ENCODE results near the gene ENTREP3.
"Not testable (repeated sequence)": the region's sequence is repeated elsewhere in the genome, so short reads cannot be mapped to it uniquely, and the experiment has no call there.

The ENTREP3 gene

DNA sequence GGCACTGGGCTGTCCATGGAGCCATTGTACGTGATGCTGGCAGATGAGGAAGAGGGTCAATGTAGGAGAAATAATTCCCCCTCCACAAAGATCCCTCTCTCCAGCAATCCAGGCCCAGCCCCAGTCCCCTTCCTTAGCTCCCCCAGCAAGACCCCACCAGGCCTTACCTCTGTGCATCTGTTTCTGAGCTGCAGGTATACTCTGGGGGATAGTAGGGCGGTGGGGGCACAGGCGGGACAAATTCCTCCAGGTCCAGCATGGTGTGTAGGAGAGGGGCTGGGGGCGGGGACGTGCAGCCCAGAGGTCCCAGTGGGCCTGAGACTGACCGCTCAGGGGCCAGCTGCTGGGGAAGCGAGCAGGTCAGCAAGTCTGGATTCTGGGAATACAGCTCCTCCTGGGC lies 3.7 kb downstream of the ENTREP3 start:
- no peak overlapping the region for H3K4me3 ChIP-seq (ENCODE audit: low read length)
- TF ChIP-seq, protein P1, sequence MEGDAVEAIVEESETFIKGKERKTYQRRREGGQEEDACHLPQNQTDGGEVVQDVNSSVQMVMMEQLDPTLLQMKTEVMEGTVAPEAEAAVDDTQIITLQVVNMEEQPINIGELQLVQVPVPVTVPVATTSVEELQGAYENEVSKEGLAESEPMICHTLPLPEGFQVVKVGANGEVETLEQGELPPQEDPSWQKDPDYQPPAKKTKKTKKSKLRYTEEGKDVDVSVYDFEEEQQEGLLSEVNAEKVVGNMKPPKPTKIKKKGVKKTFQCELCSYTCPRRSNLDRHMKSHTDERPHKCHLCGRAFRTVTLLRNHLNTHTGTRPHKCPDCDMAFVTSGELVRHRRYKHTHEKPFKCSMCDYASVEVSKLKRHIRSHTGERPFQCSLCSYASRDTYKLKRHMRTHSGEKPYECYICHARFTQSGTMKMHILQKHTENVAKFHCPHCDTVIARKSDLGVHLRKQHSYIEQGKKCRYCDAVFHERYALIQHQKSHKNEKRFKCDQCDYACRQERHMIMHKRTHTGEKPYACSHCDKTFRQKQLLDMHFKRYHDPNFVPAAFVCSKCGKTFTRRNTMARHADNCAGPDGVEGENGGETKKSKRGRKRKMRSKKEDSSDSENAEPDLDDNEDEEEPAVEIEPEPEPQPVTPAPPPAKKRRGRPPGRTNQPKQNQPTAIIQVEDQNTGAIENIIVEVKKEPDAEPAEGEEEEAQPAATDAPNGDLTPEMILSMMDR (IDR thresholded peaks at IDR 0.05; ENCODE audit: insufficient read depth, low read depth, low read length, missing control alignments), result no peak
- DNase-seq (ENCODE audit: low read depth), result no peak

DNA sequence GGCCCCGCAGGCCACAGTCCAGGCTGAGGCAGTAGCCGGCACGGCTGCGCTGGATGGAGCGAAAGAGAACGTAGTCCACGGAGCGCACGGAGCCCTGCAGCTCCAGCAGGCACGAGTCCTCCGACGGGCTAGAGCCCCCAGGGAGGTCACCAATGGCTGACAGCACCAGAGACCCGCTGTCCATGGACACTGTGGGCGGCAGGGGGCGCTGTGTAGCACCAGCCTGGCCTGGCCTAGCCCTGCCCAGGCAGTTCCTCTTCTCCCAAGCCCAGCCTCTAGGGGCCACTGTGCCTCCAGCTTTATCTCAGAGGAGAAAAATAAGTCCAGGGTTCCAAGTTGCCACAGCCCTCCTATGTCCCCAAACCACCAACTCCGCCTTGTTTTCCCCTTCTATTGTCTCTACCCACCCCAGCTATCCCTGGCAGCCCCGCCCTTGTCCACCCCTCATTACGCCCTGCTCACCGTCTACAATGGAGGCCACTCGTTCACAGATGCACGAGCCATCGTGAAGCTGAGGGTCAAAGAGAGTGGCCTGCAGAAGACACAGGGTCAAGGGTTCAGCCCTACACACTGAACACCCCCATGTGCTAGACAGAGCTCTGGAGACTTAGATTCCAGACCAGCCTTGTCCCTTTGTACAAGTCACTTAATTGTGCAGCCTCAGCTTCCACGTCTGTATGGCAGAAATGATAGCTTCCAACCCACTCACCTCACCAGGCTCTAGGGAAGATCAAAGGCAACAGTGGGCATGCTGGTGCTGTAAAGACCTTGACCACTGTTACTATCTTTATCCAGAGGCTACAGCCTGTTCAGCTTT lies 4.4 kb downstream of the ENTREP3 start:
- DNase-seq (ENCODE audit: low read depth), result peak; percentile 90
- TF ChIP-seq, protein P1 (IDR thresholded peaks at IDR 0.05; ENCODE audit: insufficient read depth, low read depth, low read length, missing control alignments), result peak; percentile 99
- peak overlapping the region; percentile 16 for H3K4me3 ChIP-seq (ENCODE audit: low read length)

DNA sequence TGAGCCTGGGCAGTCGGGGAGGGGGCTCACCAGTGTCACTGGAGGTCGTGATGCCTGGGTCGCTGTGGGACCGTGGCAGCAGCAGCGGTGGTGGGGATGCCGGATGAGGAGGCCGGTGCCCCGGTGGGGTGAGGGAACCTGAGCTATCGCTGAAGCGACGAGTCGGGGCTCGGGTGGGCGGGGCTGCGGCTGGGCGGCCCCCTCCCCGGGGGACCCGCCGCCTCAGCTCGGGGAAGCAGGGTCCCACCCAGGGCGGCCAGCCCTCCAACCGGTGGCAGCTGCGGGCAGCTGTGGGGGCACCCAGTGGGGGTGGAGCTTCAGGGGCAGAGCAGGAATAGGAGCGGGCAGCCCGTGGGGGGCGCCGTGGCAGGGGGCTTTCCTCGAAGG lies 5.0 kb downstream of the ENTREP3 start:
- H3K4me3 ChIP-seq (ENCODE audit: low read length), result peak overlapping the region; percentile 16
- TF ChIP-seq, protein P1 (IDR thresholded peaks at IDR 0.05; ENCODE audit: insufficient read depth, low read depth, low read length, missing control alignments), result no peak
- DNase-seq (ENCODE audit: low read depth), result no peak

DNA sequence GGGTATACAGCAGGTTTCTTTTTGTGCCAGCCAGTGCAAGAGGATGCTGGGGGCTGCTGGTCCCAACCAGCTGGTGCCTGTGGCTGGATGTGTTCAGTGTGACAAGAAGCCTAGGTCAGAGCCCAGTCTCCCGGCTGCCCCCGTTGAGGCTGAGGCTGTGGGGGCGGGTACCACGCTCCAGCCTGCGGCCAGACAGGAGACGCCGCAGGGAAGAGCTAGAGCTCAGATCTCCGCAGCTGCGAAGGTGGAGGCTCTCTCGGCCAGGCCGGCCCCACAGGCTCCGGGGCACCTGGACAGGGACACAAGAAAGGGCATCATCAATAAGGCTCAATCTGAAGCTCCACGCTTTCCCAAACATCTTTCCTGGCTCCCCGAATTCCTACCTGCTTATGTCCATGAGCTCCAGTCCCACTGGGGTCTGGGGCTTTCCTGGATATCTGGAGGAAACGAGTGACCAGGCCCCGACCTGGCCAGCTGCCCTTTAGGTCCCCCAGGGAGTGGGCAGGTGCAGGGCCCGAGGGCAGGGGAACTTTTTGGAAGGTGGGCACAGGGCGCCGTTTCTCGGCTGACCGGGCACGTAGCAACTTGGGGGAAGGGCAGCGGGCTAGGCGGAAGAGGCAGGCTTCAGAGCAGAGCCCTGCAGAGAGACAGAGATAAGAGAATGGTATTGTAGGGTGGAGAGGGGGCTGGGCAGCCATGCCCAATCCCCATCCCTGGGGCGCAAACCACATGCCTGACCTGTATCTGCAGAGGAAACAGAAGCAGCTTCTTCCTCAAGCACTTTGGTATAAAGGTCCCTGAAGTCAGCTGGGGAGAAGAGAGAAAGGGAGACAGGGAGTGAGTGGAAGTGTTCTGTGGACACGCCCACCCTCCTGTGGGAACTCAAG lies 7.4 kb downstream of the ENTREP3 start:
- no peak overlapping the region for H3K4me3 ChIP-seq (ENCODE audit: low read length)
- no peak for DNase-seq (ENCODE audit: low read depth)
- TF ChIP-seq, protein P1 (IDR thresholded peaks at IDR 0.05; ENCODE audit: insufficient read depth, low read depth, low read length, missing control alignments), result no peak

DNA sequence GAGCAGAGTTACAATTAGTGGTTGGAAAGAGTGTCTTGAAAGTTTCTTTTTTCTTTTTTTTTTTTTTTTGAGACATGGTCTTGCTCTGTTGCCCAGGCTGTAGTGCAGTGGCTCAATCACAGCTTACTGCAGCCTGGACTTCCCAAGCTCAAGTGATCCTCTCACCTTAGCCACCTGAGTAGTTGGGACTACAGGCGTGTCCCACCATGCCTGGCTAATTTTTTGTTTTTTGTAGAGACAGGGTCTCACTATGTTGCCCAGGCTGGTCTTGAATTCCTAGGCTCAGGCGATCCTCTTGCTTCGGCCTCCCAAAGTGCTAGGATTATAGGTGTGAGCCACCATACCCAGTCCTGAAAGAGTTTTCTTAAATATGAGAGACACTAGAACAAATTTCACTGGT lies 8.5 kb downstream of the ENTREP3 start:
- DNase-seq (ENCODE audit: low read depth); H3K4me3 ChIP-seq (ENCODE audit: low read length): not testable (repeated sequence)

DNA sequence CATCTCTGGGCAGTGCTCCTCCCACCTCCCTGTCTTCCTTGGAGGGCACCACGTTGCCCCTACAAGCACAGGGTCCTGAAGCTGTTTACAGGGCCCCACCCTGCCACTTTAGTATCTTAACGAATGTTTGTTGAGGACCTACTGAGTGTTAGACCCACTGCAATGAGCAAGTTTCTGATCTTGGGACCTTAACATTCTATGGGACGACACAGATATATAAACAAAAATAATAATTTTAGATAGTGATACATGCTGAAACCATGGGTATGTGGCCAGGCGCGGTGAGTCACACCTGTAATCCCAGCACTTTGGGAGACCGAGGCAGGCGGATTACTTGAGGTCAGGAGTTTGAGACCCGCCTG lies 10.1 kb downstream of the ENTREP3 start:
- TF ChIP-seq, protein P1 (IDR thresholded peaks at IDR 0.05; ENCODE audit: insufficient read depth, low read depth, low read length, missing control alignments), result no peak
- DNase-seq (ENCODE audit: low read depth), result no peak
- peak overlapping the region; percentile 89 for H3K4me3 ChIP-seq (ENCODE audit: low read length)

DNA sequence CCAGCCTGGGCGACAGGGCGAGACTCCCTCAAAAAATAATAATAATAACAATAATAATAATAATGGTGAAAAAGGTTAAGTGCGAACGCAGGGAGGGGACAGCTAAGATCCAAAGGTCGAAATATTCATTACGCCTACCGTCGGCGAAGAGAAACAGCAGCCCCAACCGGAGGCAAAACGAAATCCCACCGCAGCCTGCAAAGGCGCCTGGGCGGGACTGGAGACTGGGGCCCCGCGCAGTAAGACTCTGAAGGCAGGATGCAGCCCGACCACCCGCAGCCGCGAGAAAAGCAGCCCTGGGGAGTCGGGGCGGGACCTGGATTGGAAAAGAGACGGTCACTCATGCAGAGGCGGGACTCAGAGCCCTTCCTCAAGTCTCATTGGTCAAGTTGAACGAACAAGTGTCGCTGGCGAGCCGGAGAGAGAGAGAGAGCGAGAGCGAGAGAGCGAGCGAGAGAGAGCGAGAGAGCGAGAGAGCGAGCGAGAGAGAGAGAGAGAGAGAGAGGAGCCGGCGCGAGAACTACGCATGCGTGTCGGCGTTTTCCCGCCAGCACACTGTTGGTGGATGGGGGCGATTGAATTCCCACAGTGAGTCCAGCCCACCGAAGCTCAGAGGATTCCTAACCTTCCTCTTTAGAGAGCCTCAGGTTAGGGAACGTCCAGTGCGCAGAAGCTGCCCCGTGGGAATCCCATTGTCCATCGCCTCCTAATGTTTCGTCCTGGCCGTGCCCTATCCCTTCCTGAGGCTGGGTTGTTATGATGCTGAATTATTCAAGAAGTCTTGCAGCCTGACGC lies 10.7 kb downstream of the ENTREP3 start:
- peak overlapping the region; percentile 89 for H3K4me3 ChIP-seq (ENCODE audit: low read length)
- DNase-seq (ENCODE audit: low read depth), result peak; percentile 98
- TF ChIP-seq, protein P1 (IDR thresholded peaks at IDR 0.05; ENCODE audit: insufficient read depth, low read depth, low read length, missing control alignments), result no peak
